Measurements from ENCODE around the gene PLSCR1.

The PLSCR1 gene

GRCh38 chr3:146544002-146544928 lies at the start of gene PLSCR1:
TSS of gene PLSCR1 (minus strand) at chr3:146544607. CDS start at chr3:146536552, 8,055 bp downstream.
- peak; percentile 85 for DNase-seq (ENCODE audit: low spot score)

- DNase-seq (ENCODE audit: low spot score): no peak
Measured at GRCh38 chr3:146593776-146594175, 49.4 kb upstream of the PLSCR1 start.

DNA sequence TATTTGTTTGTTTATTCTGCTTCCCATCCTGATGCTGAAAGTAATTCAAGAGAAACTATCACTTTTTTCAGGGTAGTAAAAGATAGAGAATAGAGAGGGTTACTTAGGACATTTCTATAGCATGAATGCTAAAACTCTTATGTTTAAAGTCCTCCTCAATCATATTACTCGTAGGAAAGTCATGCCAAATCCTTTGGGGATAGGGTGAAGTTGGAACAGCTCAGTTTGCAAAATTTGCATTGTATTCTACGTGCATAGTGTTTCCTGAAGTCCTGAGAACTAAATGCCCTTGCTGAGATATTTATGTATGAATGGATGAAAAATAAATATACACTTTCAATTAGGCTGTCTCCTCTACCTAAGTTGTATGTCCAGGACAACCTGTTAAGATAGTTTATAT lies 46.1 kb upstream of the PLSCR1 start:
- DNase-seq (ENCODE audit: low spot score): no peak

- peak; percentile 10 for DNase-seq (ENCODE audit: low spot score)
Measured at GRCh38 chr3:146589899-146590508, 45.6 kb upstream of the PLSCR1 start.

DNA sequence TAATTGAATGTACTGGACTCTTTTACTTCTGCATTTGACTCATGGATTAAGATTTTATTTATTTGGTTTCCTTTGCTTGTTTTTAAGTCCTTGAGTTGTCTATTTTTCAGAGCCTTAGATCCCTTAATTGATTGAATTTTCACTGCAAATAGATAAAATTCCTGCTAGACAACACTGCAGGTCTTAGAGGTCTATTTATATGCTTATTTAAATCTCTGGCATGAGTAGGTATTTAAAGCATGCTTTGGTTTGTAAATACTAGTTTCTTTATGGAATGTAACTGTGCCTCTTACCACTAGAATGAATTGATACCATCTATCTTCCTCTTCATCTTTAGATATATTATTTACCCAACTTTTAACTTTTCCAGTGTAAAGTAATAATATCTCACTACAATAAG lies 40.7 kb upstream of the PLSCR1 start:
- no peak for DNase-seq (ENCODE audit: low spot score)

DNA sequence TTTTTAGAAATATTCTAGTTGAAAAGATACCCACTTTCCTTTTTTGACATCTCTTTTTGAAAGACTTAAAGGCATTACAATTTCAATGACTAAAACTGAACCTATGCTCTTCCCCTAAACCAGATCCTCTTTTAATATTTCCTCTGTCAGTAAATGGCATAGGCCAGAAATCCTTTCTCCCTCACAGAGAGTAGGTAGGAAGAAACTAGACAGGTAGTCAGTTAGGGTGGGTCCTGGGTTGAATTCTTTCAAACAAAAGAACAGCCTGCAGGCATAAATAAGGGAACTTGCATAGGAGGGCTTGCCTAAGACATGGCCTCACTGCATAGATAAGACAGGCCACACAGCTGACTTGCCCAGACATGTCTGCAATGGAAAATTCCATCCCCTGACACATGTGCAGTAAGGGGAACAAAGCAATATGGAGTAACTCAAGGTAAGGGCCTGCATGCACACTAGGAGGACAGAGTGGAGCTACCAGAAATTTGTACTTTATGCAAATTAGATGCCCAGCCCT lies 37.6 kb upstream of the PLSCR1 start:
- no peak for DNase-seq (ENCODE audit: low spot score)

DNA sequence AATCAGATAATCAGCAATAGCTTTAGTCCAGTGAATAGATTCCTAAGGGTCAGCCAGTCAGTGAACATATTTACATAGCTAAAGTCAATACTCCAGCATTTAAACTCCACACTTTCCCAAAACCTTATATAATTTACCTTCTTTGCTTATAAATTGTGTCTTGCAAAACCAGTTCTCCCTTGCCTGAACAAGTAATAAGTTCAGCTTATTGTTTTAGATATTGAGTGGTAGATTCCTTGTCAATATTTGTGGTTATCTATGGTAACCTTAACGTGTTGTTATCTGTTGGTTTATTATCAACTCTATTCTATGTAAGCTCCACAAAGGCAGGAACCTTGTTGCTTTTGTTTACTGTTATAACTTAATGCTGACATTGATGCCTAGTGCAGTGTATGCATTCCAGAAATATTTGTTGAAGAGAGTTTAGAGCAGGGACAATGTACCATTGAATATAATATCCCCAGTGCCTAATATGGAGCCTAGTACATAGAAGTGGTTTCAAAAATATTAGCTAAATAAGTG lies 36.7 kb upstream of the PLSCR1 start:
- DNase-seq (ENCODE audit: low spot score): no peak

- no peak for DNase-seq (ENCODE audit: low spot score)
Measured at GRCh38 chr3:146577662-146578061, 33.3 kb upstream of the PLSCR1 start.

- no peak for DNase-seq (ENCODE audit: low spot score)
Measured at GRCh38 chr3:146575636-146576035, 31.2 kb upstream of the PLSCR1 start.

GRCh38 chr3:146574173-146574572 lies 29.8 kb upstream of the PLSCR1 start:
- no peak for DNase-seq (ENCODE audit: low spot score)

- no peak for DNase-seq (ENCODE audit: low spot score)
Measured at GRCh38 chr3:146569314-146569713, 24.9 kb upstream of the PLSCR1 start.

- no peak for DNase-seq (ENCODE audit: low spot score)
Measured at GRCh38 chr3:146566138-146566537, 21.7 kb upstream of the PLSCR1 start.

DNA sequence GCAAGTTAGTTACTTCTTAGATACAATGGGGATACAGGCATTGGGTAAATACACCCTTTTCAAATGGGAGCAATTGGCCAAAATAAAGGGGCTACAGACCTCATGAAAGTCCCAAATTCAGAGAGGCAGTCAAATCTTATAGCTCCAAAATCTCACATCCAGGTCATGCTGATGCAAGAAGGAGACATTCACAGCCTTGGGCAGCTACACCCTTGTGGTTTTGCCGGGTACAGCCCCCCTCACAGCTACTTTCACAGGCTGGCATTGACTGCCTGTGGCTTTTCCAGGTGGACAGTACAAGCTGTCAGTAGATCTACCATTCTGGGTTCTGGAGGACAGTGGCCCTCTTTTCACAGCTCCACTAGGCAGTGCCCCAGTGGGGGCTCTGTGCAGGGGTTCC lies 17.5 kb upstream of the PLSCR1 start:
- no peak for DNase-seq (ENCODE audit: low spot score)

- no peak for DNase-seq (ENCODE audit: low spot score)
Measured at GRCh38 chr3:146561463-146561862, 17.1 kb upstream of the PLSCR1 start.

- DNase-seq (ENCODE audit: low spot score): no peak
Measured at GRCh38 chr3:146560678-146561077, 16.3 kb upstream of the PLSCR1 start.

DNA sequence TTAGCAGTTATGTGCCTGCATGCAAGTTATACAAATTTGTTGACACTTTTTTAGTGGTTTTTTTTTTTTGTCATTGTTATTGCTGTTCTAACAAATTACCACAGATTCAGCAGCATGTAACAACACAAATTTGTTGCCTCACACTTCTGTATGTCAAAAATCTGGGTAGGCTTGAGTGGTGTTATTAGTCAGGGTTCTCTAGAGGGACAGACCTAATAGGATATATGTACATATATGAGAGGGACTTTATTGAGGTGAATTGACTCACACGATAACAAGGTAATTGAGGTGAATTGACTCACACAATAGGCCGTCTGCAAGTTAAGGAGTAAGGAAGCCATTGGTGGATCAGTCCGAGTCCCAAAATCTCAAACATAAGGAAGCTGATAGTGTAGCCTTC lies 15.0 kb upstream of the PLSCR1 start:
- no peak for DNase-seq (ENCODE audit: low spot score)

GRCh38 chr3:146558781-146559180 lies 14.4 kb upstream of the PLSCR1 start:
- no peak for DNase-seq (ENCODE audit: low spot score)

DNA sequence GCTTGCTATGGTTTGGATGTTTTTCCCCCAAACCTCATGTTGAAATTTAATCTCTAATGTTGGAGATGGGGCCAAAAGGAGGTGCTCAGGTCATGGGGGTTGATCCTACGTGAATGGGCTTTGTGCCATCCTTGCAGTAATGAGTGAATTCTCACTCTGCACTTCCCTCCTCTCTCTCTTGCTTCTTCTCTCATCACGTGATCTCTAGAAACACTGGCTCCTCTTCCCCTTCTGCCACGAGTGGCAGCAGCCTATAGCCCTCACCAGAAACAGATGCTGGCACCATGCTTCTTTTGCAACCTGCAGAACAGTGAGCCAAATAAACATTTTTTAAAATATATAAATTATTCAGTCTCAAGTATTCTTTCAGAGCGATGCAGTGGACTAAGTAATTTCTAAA lies 13.3 kb upstream of the PLSCR1 start:
- DNase-seq (ENCODE audit: low spot score): no peak

- no peak for DNase-seq (ENCODE audit: low spot score)
Measured at GRCh38 chr3:146555311-146555710, 10.9 kb upstream of the PLSCR1 start.

DNA sequence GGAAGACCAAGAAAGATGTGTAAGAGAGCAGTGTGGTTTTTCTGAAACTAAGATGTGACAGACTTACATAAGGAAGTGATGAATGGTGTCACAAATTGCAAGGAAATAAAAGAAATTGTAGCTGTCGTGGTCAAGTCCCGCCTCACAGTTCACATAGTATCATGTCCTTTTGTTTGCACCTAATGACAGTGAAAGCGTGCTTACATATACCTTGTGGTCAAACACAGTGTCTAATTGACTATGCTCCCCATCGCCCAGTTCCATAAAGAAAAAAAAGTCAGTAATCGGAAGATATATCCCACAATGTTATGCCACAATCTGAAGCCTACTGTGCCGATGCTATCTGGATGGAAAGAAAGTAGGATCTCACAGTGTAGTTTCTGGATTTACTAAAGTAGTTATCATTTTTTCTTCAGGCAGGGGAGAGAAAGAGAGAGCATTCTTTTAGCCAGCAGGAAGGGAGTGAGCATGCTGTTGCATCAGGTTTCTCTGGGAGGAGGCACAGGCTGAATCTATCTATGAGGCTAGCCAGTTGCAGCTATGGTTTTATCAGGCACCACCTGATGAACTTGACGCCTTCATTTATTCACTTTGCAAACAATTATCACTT lies 9.8 kb upstream of the PLSCR1 start:
- no peak for DNase-seq (ENCODE audit: low spot score)

DNA sequence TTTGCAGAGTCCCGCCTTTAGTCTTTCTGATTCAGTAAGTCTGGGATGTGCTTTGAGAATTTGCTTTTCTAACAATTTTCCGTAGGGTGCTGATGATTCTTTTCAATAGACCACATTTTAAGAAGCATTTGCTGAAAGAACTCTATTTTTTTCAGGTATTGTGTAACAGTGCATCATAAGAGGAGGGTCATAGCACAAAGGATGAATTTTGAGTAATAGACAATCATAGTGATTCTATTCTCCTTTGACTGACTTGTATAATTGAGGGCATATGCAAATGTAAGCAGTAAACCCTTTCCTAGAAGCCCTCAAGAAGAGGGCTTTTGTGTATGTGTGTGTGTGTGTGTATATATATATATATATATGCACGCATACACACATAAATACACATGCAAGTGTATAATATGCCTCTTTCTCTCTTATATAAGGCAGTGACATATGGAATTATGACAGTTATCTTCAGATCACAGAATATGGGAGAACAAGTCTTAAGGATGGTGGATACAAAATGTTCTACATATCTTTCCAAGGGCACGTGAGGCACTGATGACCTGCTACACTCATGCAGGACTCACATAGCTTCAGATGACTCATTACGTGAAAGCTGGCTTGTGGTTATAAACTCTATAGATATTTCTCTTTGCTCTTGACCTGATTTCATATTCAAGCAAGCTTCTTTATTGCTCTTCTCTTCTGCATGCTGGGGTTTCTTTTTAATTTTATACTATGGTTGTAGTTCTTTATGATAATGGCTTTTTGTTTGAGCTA lies 6.5 kb upstream of the PLSCR1 start:
- DNase-seq (ENCODE audit: low spot score): no peak

- DNase-seq (ENCODE audit: low spot score): no peak
Measured at GRCh38 chr3:146550070-146550615, 5.7 kb upstream of the PLSCR1 start.
